ENCODE data around the gene ECE1. TPM values are rescaled to one million over a fixed set of nuclear protein-coding genes. Genes with fewer than 3 reads are reported as not detected.

The ECE1 gene
- total and polyA plus RNA-seq, 2 experiments from 2014 or later = 82.3 to 100 TPM

- no peaks in the 10 kb centered on the region for H4K20me1 ChIP-seq (ENCODE audit: insufficient read depth)
- in situ Hi-C loops (cut with MboI) = no loop called here
- H3F3A ChIP-seq (ENCODE audit: insufficient read depth) = peaks cover 39% of the 10 kb centered on the region
- DNase-seq = no peak
- H3K27ac ChIP-seq = no peak overlapping the region
- no peaks in the 10 kb centered on the region for H3K36me3 ChIP-seq (ENCODE audit: low read depth)
- no peak overlapping the region for H3K4me2 ChIP-seq (ENCODE audit: unreplicated experiment)
- H3K4me1 ChIP-seq (ENCODE audit: insufficient read depth) = peaks cover 28% of the 10 kb centered on the region
- no peak overlapping the region for H3K9ac ChIP-seq
- no peak overlapping the region for H3K4me3 ChIP-seq
- no peak for TF ChIP-seq EZH2phosphoT487 (IDR thresholded peaks at IDR 0.05; ENCODE audit: insufficient read depth, low read depth)
- no peak for TF ChIP-seq EZH2 (IDR thresholded peaks at IDR 0.05; ENCODE audit: insufficient read depth, poor library complexity, severe bottlenecking)
- no peak overlapping the region for H2AFZ ChIP-seq
- no peaks in the 10 kb centered on the region for H3K27me3 ChIP-seq (replicated peaks; ENCODE audit: insufficient read depth)
- H3K9me3 ChIP-seq (ENCODE audit: low read depth) = no peaks in the 10 kb centered on the region
- H3K9me2 ChIP-seq (ENCODE audit: insufficient read depth) = no peaks in the 10 kb centered on the region
- WGBS, 2 experiments (ENCODE audit: low coverage in 1 of 2, low lambda C conversion rate in 2 of 2, missing lambda C conversion rate in 2 of 2) = 70 to 77% methylated on average over 4 of the region's 4 CpGs
- H3K79me2 ChIP-seq (ENCODE audit: insufficient read depth) = peaks cover 83% of the 10 kb centered on the region
Measured at GRCh38 chr1:21299780-21300395, 9.6 kb upstream of the ECE1 start.

DNA sequence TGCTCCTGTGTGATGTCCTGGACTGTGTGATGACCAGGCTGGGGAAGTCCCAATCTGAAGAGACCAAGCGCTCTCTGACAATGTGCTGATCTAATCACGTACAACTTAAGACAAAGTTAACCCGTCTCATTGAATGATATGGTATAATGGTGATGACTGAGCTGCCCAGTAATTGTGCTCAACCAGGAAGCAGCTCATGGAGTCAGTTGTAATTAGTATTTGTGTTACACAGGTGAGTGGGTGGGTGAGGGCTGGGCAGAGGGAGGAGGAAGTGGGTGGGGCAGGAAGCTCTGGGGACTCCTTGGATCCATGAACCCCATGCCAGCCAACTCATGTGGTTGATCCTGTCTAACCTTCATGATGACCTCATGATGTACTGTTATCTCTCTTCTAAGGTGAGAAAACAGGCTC is 8.7 kb upstream of the ECE1 start:
- no peak overlapping the region for H2AFZ ChIP-seq
- peaks cover 41% of the 10 kb centered on the region for H3F3A ChIP-seq (ENCODE audit: insufficient read depth)
- H3K9ac ChIP-seq = no peak overlapping the region
- no peaks in the 10 kb centered on the region for H3K27me3 ChIP-seq (replicated peaks; ENCODE audit: insufficient read depth)
- TF ChIP-seq EZH2 (IDR thresholded peaks at IDR 0.05; ENCODE audit: insufficient read depth, poor library complexity, severe bottlenecking) = no peak
- no peak for TF ChIP-seq EZH2phosphoT487 (IDR thresholded peaks at IDR 0.05; ENCODE audit: insufficient read depth, low read depth)
- no peaks in the 10 kb centered on the region for H4K20me1 ChIP-seq (ENCODE audit: insufficient read depth)
- H3K27ac ChIP-seq = no peak overlapping the region
- no peaks in the 10 kb centered on the region for H3K9me3 ChIP-seq (ENCODE audit: low read depth)
- no peak overlapping the region for H3K4me2 ChIP-seq (ENCODE audit: unreplicated experiment)
- no peak overlapping the region for H3K4me3 ChIP-seq
- peaks cover 76% of the 10 kb centered on the region for H3K79me2 ChIP-seq (ENCODE audit: insufficient read depth)
- in situ Hi-C loops (cut with MboI) = no loop called here
- no peak for DNase-seq
- 76% methylated on average over 3 of the region's 3 CpGs for WGBS, 2 experiments (ENCODE audit: low coverage in 1 of 2, low lambda C conversion rate in 2 of 2, missing lambda C conversion rate in 2 of 2)
- H3K36me3 ChIP-seq (ENCODE audit: low read depth) = no peaks in the 10 kb centered on the region
- H3K4me1 ChIP-seq (ENCODE audit: insufficient read depth) = peaks cover 34% of the 10 kb centered on the region
- no peaks in the 10 kb centered on the region for H3K9me2 ChIP-seq (ENCODE audit: insufficient read depth)

GRCh38 chr1:21297975-21298374 is 7.7 kb upstream of the ECE1 start:
- no peak overlapping the region for H3K4me3 ChIP-seq
- TF ChIP-seq EZH2 (IDR thresholded peaks at IDR 0.05; ENCODE audit: insufficient read depth, poor library complexity, severe bottlenecking) (no peak), EZH2phosphoT487 (IDR thresholded peaks at IDR 0.05; ENCODE audit: insufficient read depth, low read depth) (no peak)
- H3K27ac ChIP-seq = no peak overlapping the region

DNA sequence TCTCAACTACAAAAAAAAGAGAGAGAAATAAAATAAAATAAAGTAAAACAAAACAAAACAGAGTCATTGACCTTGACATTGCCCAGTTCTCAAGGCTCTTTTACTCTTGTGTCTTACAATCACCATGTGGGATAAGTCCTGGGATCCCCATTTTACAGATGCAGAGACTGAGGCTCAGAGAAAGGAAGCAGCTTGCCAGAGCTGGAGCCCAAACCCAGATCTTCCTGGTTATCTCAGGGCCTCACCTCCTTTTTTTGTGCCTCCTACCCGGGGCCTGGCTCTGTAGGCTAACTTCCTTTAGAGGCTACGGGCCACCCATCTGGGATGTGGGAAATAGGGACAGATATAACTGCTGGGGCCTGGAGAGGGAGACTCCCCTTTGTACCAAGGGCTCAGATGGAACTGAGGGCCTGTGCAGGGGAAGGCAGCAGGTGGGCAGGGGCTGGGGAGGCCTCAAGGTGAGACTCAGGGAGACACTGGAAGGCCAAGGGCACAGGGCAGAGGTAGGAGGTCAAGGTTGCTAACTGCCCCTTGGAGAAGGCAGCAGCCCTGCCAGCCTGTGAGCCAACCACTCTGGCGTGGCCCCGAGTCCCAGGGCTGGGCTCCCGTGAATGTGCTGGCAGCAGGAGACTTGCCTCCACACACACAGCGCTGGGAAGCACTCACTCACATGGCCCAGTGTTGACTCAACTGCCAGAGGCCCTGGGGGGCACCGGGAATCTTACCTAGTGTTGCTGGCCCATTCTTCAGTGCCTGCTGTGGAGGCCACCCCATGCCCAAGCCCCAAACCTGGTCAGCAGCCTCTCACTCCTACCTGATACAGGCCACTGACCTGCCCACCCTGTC is 6.5 kb upstream of the ECE1 start:
- TF ChIP-seq EZH2phosphoT487 (IDR thresholded peaks at IDR 0.05; ENCODE audit: insufficient read depth, low read depth) = no peak
- TF ChIP-seq EZH2 (IDR thresholded peaks at IDR 0.05; ENCODE audit: insufficient read depth, poor library complexity, severe bottlenecking) = no peak
- H3K4me3 ChIP-seq = no peak overlapping the region
- no peak overlapping the region for H3K4me2 ChIP-seq (ENCODE audit: unreplicated experiment)
- H3K27ac ChIP-seq = no peak overlapping the region
- peaks cover 40% of the 10 kb centered on the region for H3F3A ChIP-seq (ENCODE audit: insufficient read depth)
- H3K4me1 ChIP-seq (ENCODE audit: insufficient read depth) = peaks cover 17% of the 10 kb centered on the region
- in situ Hi-C loops (cut with MboI) = no loop called here
- no peaks in the 10 kb centered on the region for H4K20me1 ChIP-seq (ENCODE audit: insufficient read depth)
- no peak overlapping the region for H2AFZ ChIP-seq
- no peak overlapping the region for H3K9ac ChIP-seq
- peaks cover 66% of the 10 kb centered on the region for H3K79me2 ChIP-seq (ENCODE audit: insufficient read depth)
- no peaks in the 10 kb centered on the region for H3K9me3 ChIP-seq (ENCODE audit: low read depth)
- H3K27me3 ChIP-seq (replicated peaks; ENCODE audit: insufficient read depth) = no peaks in the 10 kb centered on the region
- 66 to 67% methylated on average over 7 of the region's 7 CpGs for WGBS, 2 experiments (ENCODE audit: low coverage in 1 of 2, low lambda C conversion rate in 2 of 2, missing lambda C conversion rate in 2 of 2)
- no peaks in the 10 kb centered on the region for H3K36me3 ChIP-seq (ENCODE audit: low read depth)
- H3K9me2 ChIP-seq (ENCODE audit: insufficient read depth) = no peaks in the 10 kb centered on the region
- peak; percentile 54 for DNase-seq

More at GRCh38 chr1:21297975-21298374, 7.7 kb upstream of the ECE1 start:
- Histone ChIP-seq H3F3A (ENCODE audit: insufficient read depth) (peaks cover 37% of the 10 kb centered on the region), H2AFZ (no peak overlapping the region), H4K20me1 (ENCODE audit: insufficient read depth) (no peaks in the 10 kb centered on the region), H3K9ac (no peak overlapping the region), H3K9me3 (ENCODE audit: low read depth) (no peaks in the 10 kb centered on the region), H3K4me1 (ENCODE audit: insufficient read depth) (peaks cover 25% of the 10 kb centered on the region), H3K9me2 (ENCODE audit: insufficient read depth) (no peaks in the 10 kb centered on the region), H3K27me3 (replicated peaks; ENCODE audit: insufficient read depth) (no peaks in the 10 kb centered on the region), H3K36me3 (ENCODE audit: low read depth) (no peaks in the 10 kb centered on the region), H3K4me2 (ENCODE audit: unreplicated experiment) (no peak overlapping the region), H3K79me2 (ENCODE audit: insufficient read depth) (peaks cover 76% of the 10 kb centered on the region)
- 39 to 45% methylated on average over 13 of the region's 13 CpGs for WGBS, 2 experiments (ENCODE audit: low coverage in 1 of 2, low lambda C conversion rate in 2 of 2, missing lambda C conversion rate in 2 of 2)
- peak; percentile 66 for DNase-seq
- in situ Hi-C loops (cut with MboI) = no loop called here
